ENCODE measurements around the gene STK10. TPM values are rescaled to one million over a fixed set of nuclear protein-coding genes. Genes with fewer than 3 reads are reported as not detected.

Gene STK10
- total and polyA plus RNA-seq, 4 donors = 17.2 to 65.4 (median 43.6) TPM

- Histone ChIP-seq H3K27me3 (ENCODE audit: control insufficient read depth in 3 of 3, insufficient read depth in 3 of 3, low read length in 2 of 3) (no peaks in the 10 kb centered on the region), H3K36me3 (ENCODE audit: control insufficient read depth in 4 of 4, insufficient read depth in 4 of 4, low read length in 4 of 4) (peaks cover 0 to 3% (median 1%) of the 10 kb centered on the region in 4 donors), H3K4me3 (no peak overlapping the region), H3K9me3 (ENCODE audit: control insufficient read depth in 4 of 4, insufficient read depth in 3 of 4, low read length in 3 of 4) (no peaks in the 10 kb centered on the region), H3K4me1 (ENCODE audit: control insufficient read depth in 5 of 5, insufficient read depth in 5 of 5, low read length in 5 of 5) (peaks cover 4 to 21% (median 14%) of the 10 kb centered on the region in 5 donors), H3K27ac (ENCODE audit: low read depth in 1 of 2, low read length in 1 of 2) (peak overlapping the region in 1 of 2 donors; percentile 55), H3K9ac (ENCODE audit: insufficient read depth in 1 of 2, low read length in 2 of 2) (no peak overlapping the region)
- ATAC-seq (ENCODE audit: insufficient read depth, low FRiP score) = no peak
- no peak for DNase-seq
- TF ChIP-seq CTCF (IDR thresholded peaks at IDR 0.05; ENCODE audit: control extremely low read depth, extremely low read depth) = no peak
- 31 to 64% methylated on average over 4 of the region's 4 CpGs for WGBS, 2 donors
Measured at GRCh38 chr5:172115541-172115982, 72.5 kb downstream of the STK10 start.

GRCh38 chr5:172114875-172115422, 73.1 kb downstream of the STK10 start:
- no peak overlapping the region for H3K9ac ChIP-seq (ENCODE audit: insufficient read depth in 1 of 2, low read length in 2 of 2)
- peaks cover 8 to 24% (median 15%) of the 10 kb centered on the region in 5 donors for H3K4me1 ChIP-seq (ENCODE audit: control insufficient read depth in 5 of 5, insufficient read depth in 5 of 5, low read length in 5 of 5)
- H3K27me3 ChIP-seq (ENCODE audit: control insufficient read depth in 3 of 3, insufficient read depth in 3 of 3, low read length in 2 of 3) = no peaks in the 10 kb centered on the region
- no peaks in the 10 kb centered on the region for H3K9me3 ChIP-seq (ENCODE audit: control insufficient read depth in 4 of 4, insufficient read depth in 3 of 4, low read length in 3 of 4)
- ATAC-seq (ENCODE audit: insufficient read depth, low FRiP score) = peak; percentile 65
- 26 to 47% methylated on average over 16 of the region's 16 CpGs for WGBS, 2 donors
- TF ChIP-seq CTCF (IDR thresholded peaks at IDR 0.05; ENCODE audit: control extremely low read depth, extremely low read depth) = no peak
- peak overlapping the region in 1 of 2 donors; percentile 55 for H3K27ac ChIP-seq (ENCODE audit: low read depth in 1 of 2, low read length in 1 of 2)
- no peak for DNase-seq
- peaks cover 0 to 3% (median 1%) of the 10 kb centered on the region in 4 donors for H3K36me3 ChIP-seq (ENCODE audit: control insufficient read depth in 4 of 4, insufficient read depth in 4 of 4, low read length in 4 of 4)
- no peak overlapping the region for H3K4me3 ChIP-seq

- 47 to 71% methylated on average over 7 of the region's 7 CpGs for WGBS, 2 donors
- Histone ChIP-seq H3K27me3 (ENCODE audit: control insufficient read depth in 3 of 3, insufficient read depth in 3 of 3, low read length in 2 of 3) (no peaks in the 10 kb centered on the region), H3K4me3 (no peak overlapping the region), H3K4me1 (ENCODE audit: control insufficient read depth in 5 of 5, insufficient read depth in 5 of 5, low read length in 5 of 5) (peaks cover 8 to 16% (median 15%) of the 10 kb centered on the region in 5 donors), H3K27ac (ENCODE audit: low read depth in 1 of 2, low read length in 1 of 2) (no peak overlapping the region), H3K9me3 (ENCODE audit: control insufficient read depth in 4 of 4, insufficient read depth in 3 of 4, low read length in 3 of 4) (no peaks in the 10 kb centered on the region), H3K36me3 (ENCODE audit: control insufficient read depth in 4 of 4, insufficient read depth in 4 of 4, low read length in 4 of 4) (peaks cover 0 to 3% (median 1%) of the 10 kb centered on the region in 4 donors), H3K9ac (ENCODE audit: insufficient read depth in 1 of 2, low read length in 2 of 2) (no peak overlapping the region)
- no peak for TF ChIP-seq CTCF (IDR thresholded peaks at IDR 0.05; ENCODE audit: control extremely low read depth, extremely low read depth)
- DNase-seq (no peak), ATAC-seq (ENCODE audit: insufficient read depth, low FRiP score) (no peak)
Measured at GRCh38 chr5:172113036-172113435, 75.0 kb downstream of the STK10 start.

GRCh38 chr5:172111852-172112225, 76.2 kb downstream of the STK10 start:
- Histone ChIP-seq H3K4me3 (no peak overlapping the region), H3K4me1 (ENCODE audit: control insufficient read depth in 5 of 5, insufficient read depth in 5 of 5, low read length in 5 of 5) (peaks cover 15 to 26% (median 16%) of the 10 kb centered on the region in 5 donors)

More at GRCh38 chr5:172111852-172112225, 76.2 kb downstream of the STK10 start:
- H3K27ac ChIP-seq (ENCODE audit: low read depth in 1 of 2, low read length in 1 of 2) = no peak overlapping the region
- H3K27me3 ChIP-seq (ENCODE audit: control insufficient read depth in 3 of 3, insufficient read depth in 3 of 3, low read length in 2 of 3) = no peaks in the 10 kb centered on the region
- no peak for ATAC-seq (ENCODE audit: insufficient read depth, low FRiP score)
- peak in 2 of 3 donors; percentile 79 to 88 for DNase-seq
- peaks cover 0 to 3% (median 0%) of the 10 kb centered on the region in 4 donors for H3K36me3 ChIP-seq (ENCODE audit: control insufficient read depth in 4 of 4, insufficient read depth in 4 of 4, low read length in 4 of 4)
- peak overlapping the region in 1 of 2 donors; percentile 14 for H3K9ac ChIP-seq (ENCODE audit: insufficient read depth in 1 of 2, low read length in 2 of 2)
- H3K9me3 ChIP-seq (ENCODE audit: control insufficient read depth in 4 of 4, insufficient read depth in 3 of 4, low read length in 3 of 4) = no peaks in the 10 kb centered on the region
- TF ChIP-seq CTCF (IDR thresholded peaks at IDR 0.05; ENCODE audit: control extremely low read depth, extremely low read depth) = no peak
